ENCODE results near the gene SLC9B2.

Gene SLC9B2

GRCh38 chr4:103076747-103077347 is at the start of gene SLC9B2:
Gene SLC9B2, minus strand, starts transcription at chr4:103076761. Its CDS starts 9,211 bp downstream, at chr4:103067550.
- DNase-seq (ENCODE audit: low spot score): no peak
- no peak for FAIRE-seq

GRCh38 chr4:103126126-103126525 is 49.6 kb upstream of the SLC9B2 start:
- FAIRE-seq (no peak), DNase-seq (ENCODE audit: low spot score) (no peak)

- DNase-seq (ENCODE audit: low spot score) (no peak), FAIRE-seq (no peak)
Measured at GRCh38 chr4:103123114-103123513, 46.6 kb upstream of the SLC9B2 start.

GRCh38 chr4:103118166-103118565 is 41.6 kb upstream of the SLC9B2 start:
- FAIRE-seq (no peak), DNase-seq (ENCODE audit: low spot score) (no peak)

GRCh38 chr4:103111598-103111997 is 35.0 kb upstream of the SLC9B2 start:
- DNase-seq (ENCODE audit: low spot score) (no peak), FAIRE-seq (no peak)

- FAIRE-seq (no peak), DNase-seq (ENCODE audit: low spot score) (no peak)
Measured at GRCh38 chr4:103108542-103108941, 32.0 kb upstream of the SLC9B2 start.

- DNase-seq (ENCODE audit: low spot score) (no peak), FAIRE-seq (no peak)
Measured at GRCh38 chr4:103105558-103106356, 29.2 kb upstream of the SLC9B2 start.

GRCh38 chr4:103104886-103105285 is 28.3 kb upstream of the SLC9B2 start:
- DNase-seq (ENCODE audit: low spot score) (no peak), FAIRE-seq (no peak)

GRCh38 chr4:103100691-103101090 is 24.1 kb upstream of the SLC9B2 start:
- DNase-seq (ENCODE audit: low spot score) (no peak), FAIRE-seq (no peak)

- DNase-seq (ENCODE audit: low spot score): peak; percentile 87
- FAIRE-seq: peak; percentile 90
Measured at GRCh38 chr4:103099691-103100392, 23.3 kb upstream of the SLC9B2 start, which contains the start of gene BDH2. Gene BDH2, minus strand, starts transcription at chr4:103099834. Its CDS starts 3,580 bp downstream, at chr4:103096254.

GRCh38 chr4:103098756-103099440 is 22.3 kb upstream of the SLC9B2 start:
- no peak for FAIRE-seq
- DNase-seq (ENCODE audit: low spot score): no peak

- FAIRE-seq: no peak
Measured at GRCh38 chr4:103098341-103098740, 21.8 kb upstream of the SLC9B2 start.

GRCh38 chr4:103097112-103097511 is 20.6 kb upstream of the SLC9B2 start:
- DNase-seq (ENCODE audit: low spot score) (no peak), FAIRE-seq (no peak)

More at GRCh38 chr4:103098341-103098740, 21.8 kb upstream of the SLC9B2 start:
- DNase-seq (ENCODE audit: low spot score): no peak

GRCh38 chr4:103095080-103095479 is 18.5 kb upstream of the SLC9B2 start:
- FAIRE-seq: no peak
- DNase-seq (ENCODE audit: low spot score): no peak

- no peak for DNase-seq (ENCODE audit: low spot score)
- no peak for FAIRE-seq
Measured at GRCh38 chr4:103092245-103092644, 15.7 kb upstream of the SLC9B2 start.

GRCh38 chr4:103091601-103092223 is 15.2 kb upstream of the SLC9B2 start:
- DNase-seq (ENCODE audit: low spot score) (peak; percentile 17), FAIRE-seq (peak; percentile 50)

- FAIRE-seq (no peak), DNase-seq (ENCODE audit: low spot score) (no peak)
Measured at GRCh38 chr4:103089481-103089880, 12.9 kb upstream of the SLC9B2 start.

- DNase-seq (ENCODE audit: low spot score): no peak
- no peak for FAIRE-seq
Measured at GRCh38 chr4:103086551-103086950, 10.0 kb upstream of the SLC9B2 start.

- FAIRE-seq (no peak), DNase-seq (ENCODE audit: low spot score) (no peak)
Measured at GRCh38 chr4:103085555-103086196, 9.1 kb upstream of the SLC9B2 start.

GRCh38 chr4:103079621-103080020 is 3.1 kb upstream of the SLC9B2 start:
- no peak for DNase-seq (ENCODE audit: low spot score)

More at GRCh38 chr4:103079621-103080020, 3.1 kb upstream of the SLC9B2 start:
- FAIRE-seq: no peak

All from RCC 7860 (cell line).